HG02759 (cell line): ENCODE measurements around the gene TTC12.
"Not testable (repeated sequence)": the region's sequence is repeated elsewhere in the genome, so short reads cannot be mapped to it uniquely, and the experiment has no call there.

Source experiments
- ATAC-seq: cut with Tn5 transposase; IDR thresholded peaks from one replicate; pipeline ENCODE4 v1.9.1; 2021; ENCODE audit warnings: mild to moderate bottlenecking, moderate library complexity; ENCODE audit not compliant: unreplicated experiment

The TTC12 gene

DNA sequence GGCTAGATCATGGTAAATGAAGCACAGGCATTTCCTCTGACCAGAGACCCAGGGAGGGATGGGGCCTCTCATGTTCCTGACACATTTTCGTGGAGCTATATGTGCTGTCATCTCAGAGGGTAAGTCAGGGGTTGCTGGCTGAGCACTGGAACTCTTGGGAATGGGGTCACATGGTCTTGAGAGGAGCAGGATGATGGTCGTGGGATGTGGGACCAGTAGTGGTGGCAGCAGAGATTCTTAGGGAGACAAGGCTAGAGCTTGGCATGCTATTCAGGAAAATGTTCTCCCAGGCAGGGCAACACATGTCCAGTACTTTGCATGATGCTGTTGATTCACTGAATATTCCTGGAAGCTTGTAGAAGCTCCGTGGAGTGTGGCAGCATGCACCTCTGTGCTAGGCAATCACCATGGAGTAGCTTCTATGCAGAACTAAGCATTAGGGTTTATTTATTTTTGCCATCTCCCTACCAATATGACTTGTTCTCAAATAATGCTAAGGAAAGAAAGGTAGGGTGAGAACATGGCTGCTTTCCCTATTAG lies 31.4 kb upstream of the TTC12 start:
- ATAC-seq = no peak

GRCh38 chr11:113283881-113284280 lies 30.5 kb upstream of the TTC12 start:
- ATAC-seq = no peak

DNA sequence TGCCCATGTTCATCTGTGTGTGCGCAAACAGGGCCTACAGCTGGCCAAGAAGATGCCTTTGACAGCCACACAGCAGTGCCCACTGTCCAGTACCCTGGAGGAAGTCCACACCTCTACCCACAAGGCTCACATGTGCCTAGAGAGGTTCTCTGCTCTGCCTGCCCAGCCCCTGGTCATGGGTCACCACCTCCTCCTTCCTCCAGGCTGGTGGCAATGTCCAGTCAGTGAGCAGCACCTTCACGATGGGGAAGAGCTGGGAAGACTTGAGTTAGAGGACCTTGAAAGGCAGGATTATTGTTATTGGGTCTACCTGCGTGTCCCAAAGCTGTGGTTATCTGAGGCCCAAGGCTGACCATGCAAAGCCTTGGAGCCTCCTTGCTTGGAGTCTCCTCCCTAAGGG lies 28.4 kb upstream of the TTC12 start:
- no peak for ATAC-seq

DNA sequence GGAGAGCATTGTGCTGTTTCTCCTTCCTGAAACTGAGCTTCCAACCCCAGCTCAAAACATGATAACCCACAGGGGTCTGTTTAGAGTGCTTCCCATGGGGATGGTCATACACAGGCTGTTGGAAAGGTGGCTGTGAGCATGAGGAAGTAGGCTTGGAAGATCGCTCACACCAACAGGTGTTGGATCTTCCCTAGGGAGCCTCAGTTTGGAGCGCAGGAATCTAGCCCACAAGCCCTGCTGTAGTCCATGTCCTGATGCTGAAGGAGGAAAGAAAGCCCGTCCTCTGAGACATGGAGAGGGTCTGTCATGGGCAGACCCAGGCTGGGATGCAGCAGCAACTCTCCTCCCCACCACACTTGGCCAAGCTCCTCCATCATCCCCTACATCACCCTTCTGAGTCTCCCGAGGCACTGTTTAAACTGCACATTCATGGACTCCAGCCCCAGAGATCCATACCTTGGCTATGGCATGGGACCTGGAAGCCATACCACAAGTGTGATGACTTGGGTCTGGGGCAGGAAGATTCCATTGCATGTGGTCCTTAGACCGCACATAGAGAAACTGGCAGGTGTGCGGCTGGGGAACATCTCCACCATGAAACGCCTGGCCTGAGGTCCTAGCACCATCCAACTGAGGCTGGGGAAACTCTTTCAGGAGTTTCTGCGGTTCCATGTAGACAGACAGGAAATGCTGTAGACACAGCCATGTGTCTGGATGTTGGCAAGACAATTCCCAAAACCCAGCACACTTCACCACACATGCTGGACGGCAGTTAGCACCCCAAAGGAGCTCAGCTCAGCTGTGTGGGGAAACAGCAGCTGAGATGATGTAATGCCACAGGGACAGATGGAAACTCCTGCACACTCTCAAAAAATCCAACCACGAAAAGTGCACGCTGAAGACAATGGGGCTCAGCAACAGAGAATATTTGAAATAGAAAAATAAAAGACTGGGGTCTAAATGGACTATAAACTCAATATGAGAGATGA lies 27.6 kb upstream of the TTC12 start:
- ATAC-seq = no peak

DNA sequence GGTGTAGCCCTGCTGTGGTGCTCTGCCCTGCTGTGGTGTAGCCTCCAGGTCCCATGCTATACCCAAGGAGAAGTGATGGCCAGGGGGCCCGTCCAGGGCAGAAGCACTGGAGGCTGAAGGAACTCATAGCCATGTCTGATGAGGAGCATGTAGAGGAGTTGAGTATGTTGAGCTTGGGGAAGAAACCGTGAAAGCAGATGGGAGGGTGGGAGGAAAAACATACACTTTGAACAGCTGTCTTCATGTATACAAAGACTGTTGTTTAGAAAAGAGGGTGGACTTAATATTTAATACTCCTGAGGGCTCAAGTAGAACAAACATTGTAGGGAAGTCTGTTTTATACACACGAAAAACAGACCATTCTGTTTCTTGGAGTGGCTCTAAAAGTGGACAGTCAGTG lies 26.6 kb upstream of the TTC12 start:
- no peak for ATAC-seq

- ATAC-seq = no peak
Measured at GRCh38 chr11:113288286-113288863, 26.0 kb upstream of the TTC12 start.

DNA sequence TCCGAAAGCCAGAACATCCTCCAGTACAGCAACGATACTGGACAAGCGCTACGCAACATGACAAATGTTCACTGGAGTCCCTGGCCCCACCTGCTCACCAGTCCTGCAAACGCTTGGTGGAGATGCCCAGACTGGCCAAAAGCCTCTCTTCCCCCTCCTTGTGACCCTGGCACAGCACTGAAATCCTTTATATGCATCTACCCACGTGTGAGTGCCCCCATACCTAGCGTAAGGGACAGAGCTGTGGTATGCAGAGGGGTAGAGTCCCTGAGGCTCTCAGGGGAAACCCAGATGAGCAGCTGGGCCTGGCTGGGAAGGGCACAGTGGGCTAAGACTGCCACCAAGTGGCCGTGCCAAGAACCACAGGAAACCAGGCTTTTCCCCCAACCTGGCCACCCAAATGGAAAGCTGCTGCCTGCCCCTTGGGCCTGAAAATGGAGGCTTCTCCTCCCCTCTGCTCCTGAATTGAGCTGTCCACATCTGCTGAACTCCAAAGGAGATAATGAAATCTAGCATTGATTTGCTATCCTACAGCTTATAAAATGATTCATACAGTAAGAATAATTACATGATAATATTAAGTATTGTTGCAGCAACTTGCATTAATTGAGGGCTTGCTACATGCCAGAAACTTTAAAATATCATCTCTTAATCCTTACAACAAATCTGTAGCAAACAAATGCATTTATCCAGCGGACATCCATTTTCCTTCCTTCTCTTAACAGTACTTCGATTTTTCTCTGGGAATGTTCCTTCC lies 24.8 kb upstream of the TTC12 start:
- ATAC-seq = peak; percentile 96

DNA sequence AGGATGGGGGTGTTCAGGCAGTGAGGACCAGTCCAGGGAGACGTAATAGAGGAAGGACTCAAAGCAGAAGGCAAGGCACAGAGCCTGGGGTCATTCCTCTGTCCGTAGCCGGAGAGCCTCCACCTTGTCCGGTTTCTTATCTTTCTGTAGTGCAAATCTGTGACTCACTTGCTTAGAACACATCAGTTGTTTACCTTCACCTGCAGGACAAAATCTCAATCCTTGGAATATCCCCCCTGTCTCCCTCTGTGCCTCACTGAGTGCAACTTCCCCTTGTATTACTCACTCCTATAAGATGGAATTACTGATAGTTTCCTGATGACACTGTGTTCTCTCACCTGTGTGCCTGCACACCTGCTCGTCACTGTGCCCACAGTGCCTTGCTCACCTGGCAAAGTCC lies 20.4 kb upstream of the TTC12 start:
- no peak for ATAC-seq

DNA sequence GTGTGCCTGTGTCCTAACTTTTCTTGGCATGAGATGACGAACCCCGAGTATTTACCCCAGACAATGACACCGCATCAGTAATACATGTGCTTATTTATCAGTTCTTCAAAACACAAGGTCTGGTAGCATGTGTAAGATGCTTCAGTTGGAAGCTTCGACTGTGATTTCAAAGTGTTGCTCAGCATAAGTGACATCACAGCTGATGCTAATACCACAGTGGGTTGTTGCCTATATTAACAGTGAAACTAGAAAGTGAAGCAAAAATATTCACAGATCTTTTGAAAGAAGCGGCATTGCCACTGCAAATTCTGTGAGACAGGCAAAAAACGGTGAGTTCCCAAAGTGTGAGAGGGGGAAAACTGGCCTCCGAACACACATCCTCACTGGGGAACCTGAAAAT lies 18.4 kb upstream of the TTC12 start:
- ATAC-seq = no peak

GRCh38 chr11:113296447-113297205 lies 17.8 kb upstream of the TTC12 start:
- no peak for ATAC-seq

- ATAC-seq = not testable (repeated sequence)
Measured at GRCh38 chr11:113298496-113298895, 15.9 kb upstream of the TTC12 start.

DNA sequence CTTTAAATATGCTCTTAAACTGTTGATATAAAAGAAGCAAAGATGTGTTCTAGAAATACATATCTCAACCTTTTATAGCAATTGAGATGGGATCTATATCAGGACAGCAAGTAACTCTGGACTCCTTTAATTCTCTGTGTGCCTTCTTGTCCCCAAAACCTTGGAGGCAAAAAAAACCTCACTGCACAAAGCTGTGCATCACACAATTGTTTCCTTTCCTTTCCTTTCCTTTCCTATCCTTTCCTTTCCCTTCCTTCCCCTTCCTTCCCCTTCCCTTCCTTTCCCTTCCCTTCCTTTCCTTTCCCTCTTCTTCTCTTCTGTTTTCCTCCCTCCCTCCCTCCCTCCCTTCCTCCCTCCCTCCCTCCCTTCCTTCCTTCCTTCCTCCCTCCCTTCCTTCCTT lies 9.5 kb upstream of the TTC12 start:
- no peak for ATAC-seq

DNA sequence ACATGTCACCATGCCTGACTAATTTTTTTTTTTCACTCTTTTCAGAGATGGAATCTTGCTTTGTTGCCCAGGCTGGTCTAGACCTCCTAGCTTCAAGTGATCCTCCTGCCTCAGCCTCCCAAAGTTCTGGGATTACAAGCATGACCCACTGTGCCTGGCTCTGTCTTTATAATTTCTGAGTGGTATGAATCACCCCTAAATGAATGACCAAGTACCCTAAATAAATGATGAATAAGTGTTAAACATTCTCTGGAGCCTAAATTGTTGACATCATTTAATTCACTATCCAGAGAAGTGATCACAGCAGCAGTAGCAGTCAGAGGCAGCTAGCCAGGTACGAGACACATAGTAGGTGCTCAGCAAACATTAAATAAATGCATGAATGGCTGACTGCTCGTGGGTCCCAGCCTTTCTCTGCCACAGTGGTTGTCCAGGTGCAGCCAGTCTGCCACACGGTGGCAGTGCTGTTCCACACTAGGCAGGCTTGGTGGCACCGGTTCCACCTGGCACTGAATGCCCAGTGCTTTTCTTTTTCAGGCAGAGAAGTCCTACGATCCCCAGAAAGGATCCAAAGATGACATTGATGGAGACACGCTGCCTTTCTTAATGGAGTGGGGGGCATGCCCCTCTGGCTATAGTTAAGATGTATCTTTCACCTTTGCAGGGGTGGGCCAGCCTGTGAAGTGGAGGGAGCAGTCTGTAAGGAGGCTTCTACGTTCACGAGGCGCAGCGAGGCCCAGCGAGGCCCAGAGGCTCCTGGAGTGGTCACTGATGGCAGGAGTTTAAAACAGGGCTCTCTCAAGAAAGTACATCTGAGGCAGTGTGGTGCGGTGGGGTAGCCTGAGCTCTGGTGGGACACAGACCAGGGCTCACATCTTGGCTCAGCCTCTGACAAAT lies 8.7 kb upstream of the TTC12 start:
- peak; percentile 91 for ATAC-seq

DNA sequence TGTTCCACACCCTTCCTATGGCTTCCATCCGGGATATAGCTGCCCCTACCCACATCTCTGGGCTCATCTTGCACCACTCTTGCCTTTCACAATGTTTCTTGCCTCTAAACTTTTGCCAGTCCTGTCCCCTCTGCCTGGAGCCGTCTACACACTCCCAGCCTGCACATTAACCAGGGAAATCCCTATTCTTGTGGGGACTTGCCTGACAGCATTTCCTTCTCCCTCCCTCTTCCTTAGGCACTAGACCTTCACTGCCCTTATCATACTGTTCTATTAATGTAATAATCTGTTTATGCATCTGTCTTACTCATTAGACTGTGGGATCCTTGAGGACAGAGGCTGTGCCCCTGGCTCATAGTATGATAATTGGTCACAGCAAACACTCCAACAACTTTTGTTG lies 5.8 kb upstream of the TTC12 start:
- no peak for ATAC-seq

DNA sequence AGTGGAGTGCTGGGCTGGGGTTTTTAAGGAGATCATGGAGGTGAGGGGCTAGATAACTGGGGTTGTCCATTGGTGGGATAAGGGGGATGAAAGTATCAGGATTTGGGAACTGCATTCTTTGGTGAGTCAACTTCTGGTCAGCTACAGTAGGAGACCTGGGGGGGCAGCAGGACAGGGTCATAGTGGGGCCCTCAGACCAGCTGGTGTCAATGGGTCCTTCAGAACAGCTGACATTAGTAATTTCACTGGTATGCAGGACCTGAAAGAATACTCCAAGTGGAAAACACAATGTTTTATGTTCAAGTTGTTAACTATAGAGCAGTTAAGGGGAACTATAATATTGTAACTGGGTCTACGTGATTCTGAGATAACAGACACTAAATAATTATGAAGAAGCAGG lies 2.8 kb upstream of the TTC12 start:
- ATAC-seq = no peak

GRCh38 chr11:113313601-113314000 lies 782 bp upstream of the TTC12 start:
- no peak for ATAC-seq

DNA sequence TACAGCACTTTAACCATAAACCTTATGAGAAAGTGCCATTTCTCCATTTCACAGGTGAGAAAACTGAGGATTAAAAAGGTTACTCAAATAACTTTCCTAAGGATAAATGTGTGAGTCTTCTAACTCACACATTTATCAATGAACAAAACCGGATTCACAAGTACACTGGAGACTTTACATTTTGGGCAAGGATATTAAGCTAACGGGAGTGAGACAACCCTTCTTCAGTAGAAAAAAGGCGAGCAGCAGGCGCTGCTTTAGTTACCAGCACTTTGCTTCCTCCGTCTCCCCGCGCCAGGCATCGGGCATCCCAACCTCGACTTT lies 356 bp upstream of the TTC12 start:
- no peak for ATAC-seq

GRCh38 chr11:113315811-113316210 lies 1.4 kb downstream of the TTC12 start:
- no peak for ATAC-seq

GRCh38 chr11:113316256-113316655 lies 1.9 kb downstream of the TTC12 start:
- ATAC-seq = no peak

DNA sequence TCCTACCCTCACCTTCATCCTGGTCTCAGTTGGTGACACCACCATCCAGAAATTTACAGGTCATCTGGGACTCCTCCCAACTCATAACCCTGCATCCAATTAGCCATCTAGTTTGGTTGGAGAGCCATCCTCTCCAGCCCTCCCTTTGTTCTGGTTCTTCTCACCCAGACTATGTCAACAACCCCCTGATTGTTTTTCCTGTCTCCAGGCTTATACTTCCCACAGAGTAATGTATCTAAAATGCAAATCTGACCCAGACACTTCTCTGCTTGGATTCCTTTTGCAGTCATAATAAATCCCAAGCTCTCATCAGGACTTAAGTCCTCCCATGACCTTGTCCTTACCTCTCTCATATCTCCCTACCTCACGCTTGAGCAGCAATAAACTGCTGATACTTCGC lies 3.0 kb downstream of the TTC12 start:
- no peak for ATAC-seq
